ENCODE data around the gene MMP25. TPM values are rescaled to one million over a fixed set of nuclear protein-coding genes. Genes with fewer than 3 reads are reported as not detected.

MMP25 gene
- total and polyA plus RNA-seq, 10 of the 15 experiments (the other 5 are each of a cell fraction or from before 2014, with no cell fraction given), result 0.03 to 0.36 (median 0.13) TPM; not detected in 1

- Histone ChIP-seq H4K20me1 (ENCODE audit: control insufficient read depth, insufficient read depth) (no peaks in the 10 kb centered on the region), H3K27ac (ENCODE audit: control insufficient read depth, insufficient read depth) (no peak overlapping the region), H3K36me3 (ENCODE audit: control insufficient read depth in 2 of 2, insufficient read depth in 2 of 2, low read length in 1 of 2) (peaks cover 4 to 7% of the 10 kb centered on the region in 2 experiments; a peak in 3 of 4 replicates), H3K79me2 (ENCODE audit: control insufficient read depth, insufficient read depth, low read length) (no peaks in the 10 kb centered on the region), H3K27me3 (replicated peaks in 1 of 2; ENCODE audit: control insufficient read depth in 2 of 2, insufficient read depth in 2 of 2, low read length in 1 of 2) (no peaks in the 10 kb centered on the region), H3K9ac (ENCODE audit: control insufficient read depth, insufficient read depth, low read length) (no peak overlapping the region), H3K4me1 (ENCODE audit: control insufficient read depth, insufficient read depth, low read length) (peaks cover 25% of the 10 kb centered on the region), H3K4me3 (peak overlapping the region; percentile 87), H3K4me2 (ENCODE audit: control insufficient read depth, insufficient read depth) (peak overlapping the region; percentile 83), H3K9me3 (replicated peaks; ENCODE audit: control insufficient read depth, insufficient read depth, low read length) (no peaks in the 10 kb centered on the region), H2AFZ (ENCODE audit: control insufficient read depth, low read depth, low read length) (no peak overlapping the region)
- BruUV-seq (replicated peaks), result TSS peak; percentile 90
- in situ Hi-C loops (cut with MboI), result no loop called here
- ChIA-PET RAD21 (ENCODE audit: unreplicated experiment) (interaction anchor here (0.6 to 4.4 kb wide), 4 partner anchors 9 to 36 kb away, joined by 3 to 34 read pairs (median 6); no protein-coding TSS in a partner anchor), SMC1A (ENCODE audit: uncharacterized antibody, unreplicated experiment) (interaction anchor here (0.7 to 10.1 kb wide), 5 partner anchors 9 to 107 kb away, joined by 3 to 91 read pairs (median 4); no protein-coding TSS in a partner anchor), CTCF (interaction anchor here (0.7 to 18.2 kb wide), 10 partner anchors 8 to 1328 kb away, joined by 3 to 421 read pairs (median 6); no protein-coding TSS in a partner anchor), POLR2A (interaction anchor here (0.5 to 2.4 kb wide), 6 partner anchors 16 to 127 kb away, joined by 3 to 7 read pairs (median 4); partner anchors contain the start of gene ZNF213)
- FAIRE-seq (no peak), ATAC-seq (peak; percentile 14), DNase-seq (ENCODE audit: low read depth, low spot score) (no peak)
- intact Hi-C loops (cut with micrococcal nuclease; ENCODE audit: unreplicated experiment), result no loop called here
- WGBS (ENCODE audit: insufficient coverage, insufficient replicate concordance, low lambda C conversion rate, missing lambda C conversion rate), result 48% methylated on average over 8 of the region's 8 CpGs
- TF ChIP-seq ATF3 (IDR thresholded peaks at IDR 0.05; ENCODE audit: borderline replicate concordance, extremely low read depth, low read depth, low read length), result no peak
- no peak for TF ChIP-seq SUZ12 (IDR thresholded peaks at IDR 0.05; ENCODE audit: unreplicated experiment)
- no peak for TF ChIP-seq STAT1 (conservative IDR thresholded peaks at IDR 0.05)
- TF ChIP-seq MTA2 (IDR thresholded peaks at IDR 0.05; ENCODE audit: low read depth), result no peak
- TF ChIP-seq, protein P1, sequence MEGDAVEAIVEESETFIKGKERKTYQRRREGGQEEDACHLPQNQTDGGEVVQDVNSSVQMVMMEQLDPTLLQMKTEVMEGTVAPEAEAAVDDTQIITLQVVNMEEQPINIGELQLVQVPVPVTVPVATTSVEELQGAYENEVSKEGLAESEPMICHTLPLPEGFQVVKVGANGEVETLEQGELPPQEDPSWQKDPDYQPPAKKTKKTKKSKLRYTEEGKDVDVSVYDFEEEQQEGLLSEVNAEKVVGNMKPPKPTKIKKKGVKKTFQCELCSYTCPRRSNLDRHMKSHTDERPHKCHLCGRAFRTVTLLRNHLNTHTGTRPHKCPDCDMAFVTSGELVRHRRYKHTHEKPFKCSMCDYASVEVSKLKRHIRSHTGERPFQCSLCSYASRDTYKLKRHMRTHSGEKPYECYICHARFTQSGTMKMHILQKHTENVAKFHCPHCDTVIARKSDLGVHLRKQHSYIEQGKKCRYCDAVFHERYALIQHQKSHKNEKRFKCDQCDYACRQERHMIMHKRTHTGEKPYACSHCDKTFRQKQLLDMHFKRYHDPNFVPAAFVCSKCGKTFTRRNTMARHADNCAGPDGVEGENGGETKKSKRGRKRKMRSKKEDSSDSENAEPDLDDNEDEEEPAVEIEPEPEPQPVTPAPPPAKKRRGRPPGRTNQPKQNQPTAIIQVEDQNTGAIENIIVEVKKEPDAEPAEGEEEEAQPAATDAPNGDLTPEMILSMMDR (IDR thresholded peaks at IDR 0.05 in 2 of 3, conservative IDR thresholded peaks at IDR 0.05 in 1 of 3; ENCODE audit: control insufficient read depth in 2 of 3, extremely low read depth in 1 of 3, insufficient read depth in 1 of 3, low read depth in 3 of 3, low read length in 3 of 3), result no peak
- TF ChIP-seq SIN3A (IDR thresholded peaks at IDR 0.05; ENCODE audit: low read depth, low read length), result no peak
- no peak for TF ChIP-seq NR2C2 (IDR thresholded peaks at IDR 0.05; ENCODE audit: borderline replicate concordance, control insufficient read depth, insufficient read length, low read depth)
- TF ChIP-seq CHD4 (IDR thresholded peaks at IDR 0.05), result no peak
- TF ChIP-seq EZH2 (IDR thresholded peaks at IDR 0.05; ENCODE audit: borderline replicate concordance, control insufficient read depth, low read depth, low read length), result no peak
- TF ChIP-seq IKZF2 (IDR thresholded peaks at IDR 0.05), result 0 out of 4 replicates have a peak, but pooled peaks of 1 of the 2 experiments have one; percentile 11
- no peak for TF ChIP-seq GATAD2B (conservative IDR thresholded peaks at IDR 0.05; ENCODE audit: low read depth)
- 0 out of 2 replicates have a peak, but pooled peaks have one; percentile 19 for TF ChIP-seq YY1 (IDR thresholded peaks at IDR 0.05; ENCODE audit: low read depth, low read length)
- TF ChIP-seq, protein P2, sequence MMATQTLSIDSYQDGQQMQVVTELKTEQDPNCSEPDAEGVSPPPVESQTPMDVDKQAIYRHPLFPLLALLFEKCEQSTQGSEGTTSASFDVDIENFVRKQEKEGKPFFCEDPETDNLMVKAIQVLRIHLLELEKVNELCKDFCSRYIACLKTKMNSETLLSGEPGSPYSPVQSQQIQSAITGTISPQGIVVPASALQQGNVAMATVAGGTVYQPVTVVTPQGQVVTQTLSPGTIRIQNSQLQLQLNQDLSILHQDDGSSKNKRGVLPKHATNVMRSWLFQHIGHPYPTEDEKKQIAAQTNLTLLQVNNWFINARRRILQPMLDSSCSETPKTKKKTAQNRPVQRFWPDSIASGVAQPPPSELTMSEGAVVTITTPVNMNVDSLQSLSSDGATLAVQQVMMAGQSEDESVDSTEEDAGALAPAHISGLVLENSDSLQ (IDR thresholded peaks at IDR 0.05), result peak; percentile 67; the same call in 1 of the 2 replicates
- TF ChIP-seq POLR2A (IDR thresholded peaks at IDR 0.05; ENCODE audit: low read depth, low read length), result 0 out of 2 replicates have a peak, but pooled peaks have one; percentile 23
- peak; percentile 68 for TF ChIP-seq MEF2B (IDR thresholded peaks at IDR 0.05; ENCODE audit: partially characterized antibody, poor library complexity, severe bottlenecking)
- TF ChIP-seq, protein P3, sequence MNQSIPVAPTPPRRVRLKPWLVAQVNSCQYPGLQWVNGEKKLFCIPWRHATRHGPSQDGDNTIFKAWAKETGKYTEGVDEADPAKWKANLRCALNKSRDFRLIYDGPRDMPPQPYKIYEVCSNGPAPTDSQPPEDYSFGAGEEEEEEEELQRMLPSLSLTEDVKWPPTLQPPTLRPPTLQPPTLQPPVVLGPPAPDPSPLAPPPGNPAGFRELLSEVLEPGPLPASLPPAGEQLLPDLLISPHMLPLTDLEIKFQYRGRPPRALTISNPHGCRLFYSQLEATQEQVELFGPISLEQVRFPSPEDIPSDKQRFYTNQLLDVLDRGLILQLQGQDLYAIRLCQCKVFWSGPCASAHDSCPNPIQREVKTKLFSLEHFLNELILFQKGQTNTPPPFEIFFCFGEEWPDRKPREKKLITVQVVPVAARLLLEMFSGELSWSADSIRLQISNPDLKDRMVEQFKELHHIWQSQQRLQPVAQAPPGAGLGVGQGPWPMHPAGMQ (IDR thresholded peaks at IDR 0.05; ENCODE audit: borderline replicate concordance), result no peak
- no peak for TF ChIP-seq TCF7 (IDR thresholded peaks at IDR 0.05; ENCODE audit: borderline replicate concordance)
- TF ChIP-seq NRF1 (conservative IDR thresholded peaks at IDR 0.05; ENCODE audit: low read depth, low read length), result no peak
- TF ChIP-seq CHD2 (IDR thresholded peaks at IDR 0.05; ENCODE audit: borderline replicate concordance, low read depth, low read length), result no peak
Measured at GRCh38 chr16:3022684-3023414, 23.5 kb upstream of the MMP25 start.
